Astrocyte (in vitro differentiated cells and primary cell): ENCODE results near the gene UBN2. TPM values are rescaled to one million over a fixed set of nuclear protein-coding genes. Genes with fewer than 3 reads are reported as not detected.

Source experiments
- DNase-seq: peaks from one replicate; pipeline ENCODE4 v3.0.0-alpha.2; 2010; ENCODE audit warnings: low read depth
- FAIRE-seq: peaks from 2 replicates; lab custom pipeline; 2011; peaks lifted over from hg19 to GRCh38; lab: Jason Lieb, UNC
- H2AFZ ChIP-seq: 2 replicates; pipeline ENCODE4 v1.6.0; 2012; ENCODE audit warnings: low read depth, low read length, inconsistent platforms
- H3K27ac ChIP-seq: 2 replicates; pipeline ENCODE4 v1.5.1; 2011; ENCODE audit warnings: low read depth, low read length, inconsistent platforms
- H3K27me3 ChIP-seq: 2 replicates; pipeline ENCODE4 v1.6.0; 2011; ENCODE audit warnings: low read length, inconsistent platforms; ENCODE audit not compliant: insufficient read depth
- H3K36me3 ChIP-seq: 2 replicates; pipeline ENCODE4 v1.5.1; 2011; ENCODE audit warnings: low read length, inconsistent platforms; ENCODE audit not compliant: insufficient read depth
- H3K4me1 ChIP-seq: 2 replicates; pipeline ENCODE4 v1.5.1; 2011; ENCODE audit warnings: low read length, inconsistent platforms; ENCODE audit not compliant: insufficient read depth
- H3K4me2 ChIP-seq: 2 replicates; pipeline ENCODE4 v1.6.0; 2012; ENCODE audit warnings: low read length, inconsistent platforms
- H3K4me3 ChIP-seq: 2 replicates; pipeline ENCODE4 v1.5.1; 2011; ENCODE audit warnings: low read depth, mild to moderate bottlenecking, low read length, inconsistent platforms; ENCODE audit not compliant: insufficient read depth
- H3K79me2 ChIP-seq: 2 replicates; pipeline ENCODE4 v1.6.0; 2012; ENCODE audit warnings: mild to moderate bottlenecking, low read length, inconsistent platforms; ENCODE audit not compliant: insufficient read depth
- H3K9ac ChIP-seq: 2 replicates; pipeline ENCODE4 v1.6.0; 2012; ENCODE audit warnings: mild to moderate bottlenecking, low read length, inconsistent platforms
- H3K9me3 ChIP-seq: 2 replicates; pipeline ENCODE4 v1.5.1; 2012; ENCODE audit warnings: low read depth, mild to moderate bottlenecking, low read length, inconsistent platforms; ENCODE audit not compliant: insufficient read depth
- H4K20me1 ChIP-seq: 2 replicates; pipeline ENCODE4 v1.6.0; 2012; ENCODE audit warnings: low read length, inconsistent platforms; ENCODE audit not compliant: insufficient read depth
- H3K27ac Mint-ChIP-seq: one replicate; pipeline ENCODE4 v1.8.0; 2021; ENCODE audit warnings: mild to moderate bottlenecking, mixed read lengths; ENCODE audit not compliant: unreplicated experiment
- H3K27me3 Mint-ChIP-seq: one replicate; pipeline ENCODE4 v1.8.0; 2021; ENCODE audit warnings: low read depth, mixed read lengths; ENCODE audit not compliant: unreplicated experiment
- H3K36me3 Mint-ChIP-seq: one replicate; pipeline ENCODE4 v1.8.0; 2021; ENCODE audit warnings: low read depth, mixed read lengths; ENCODE audit not compliant: unreplicated experiment
- H3K4me1 Mint-ChIP-seq: one replicate; pipeline ENCODE4 v1.8.0; 2021; ENCODE audit warnings: low read depth, mixed read lengths; ENCODE audit not compliant: unreplicated experiment
- H3K4me3 Mint-ChIP-seq: one replicate; pipeline ENCODE4 v1.8.0; 2021; ENCODE audit warnings: mild to moderate bottlenecking, moderate library complexity, mixed read lengths; ENCODE audit not compliant: unreplicated experiment
- H3K9me3 Mint-ChIP-seq: one replicate; pipeline ENCODE4 v1.8.0; 2021; ENCODE audit warnings: mild to moderate bottlenecking, mixed read lengths; ENCODE audit not compliant: unreplicated experiment
- CTCF ChIP-seq: IDR thresholded peaks from 2 replicates; pipeline ENCODE4 v1.5.1; 2011; ENCODE audit warnings: low read depth, mild to moderate bottlenecking, inconsistent platforms, low read length, moderate library complexity; ENCODE audit not compliant: insufficient read depth
- EZH2 ChIP-seq: IDR thresholded peaks from 2 replicates; pipeline ENCODE4 v1.6.1; 2012; ENCODE audit warnings: mild to moderate bottlenecking, low read length, inconsistent platforms; ENCODE audit not compliant: insufficient read depth
- total RNA-seq: library from RNA; stranded (reverse); gene quantifications from 2 replicates; pipeline ENCODE4 v1.2.1, GENCODE V29; 2021

Gene UBN2
- total RNA-seq, 1 donor from 2014 or later = 16.5 TPM

DNA sequence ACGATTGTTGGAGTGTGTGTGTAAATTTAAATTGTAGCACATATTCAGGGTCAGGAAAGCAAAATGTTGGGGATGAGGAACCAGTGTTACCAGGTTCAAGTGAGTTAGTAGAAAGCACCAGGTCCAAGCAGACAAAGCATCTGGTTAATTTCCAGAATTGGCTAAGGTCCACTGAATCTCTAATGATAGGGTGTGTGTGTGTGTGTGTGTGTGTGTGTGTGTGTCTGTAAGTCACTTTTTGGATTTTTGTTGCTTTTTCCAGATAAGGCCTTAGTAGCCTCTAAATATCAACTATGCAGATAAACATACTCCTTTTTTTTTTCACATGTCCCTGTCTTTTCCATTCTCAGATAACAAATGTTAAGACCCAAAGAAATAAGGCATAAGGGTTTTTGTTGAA, 73.5 kb downstream of the UBN2 start:
- Histone ChIP-seq H3K79me2 (no peaks in the 10 kb centered on the region), H3K9me3 (no peaks in the 10 kb centered on the region), H4K20me1 (no peaks in the 10 kb centered on the region), H3K27ac (no peak overlapping the region), H3K27me3 (no peaks in the 10 kb centered on the region), H3K9ac (no peak overlapping the region), H3K4me3 (no peak overlapping the region), H3K36me3 (no peaks in the 10 kb centered on the region), H3K4me2 (no peak overlapping the region), H2AFZ (no peak overlapping the region), H3K4me1 (no peaks in the 10 kb centered on the region)
- H3K4me3 Mint-ChIP-seq = no peak overlapping the region
- H3K36me3 Mint-ChIP-seq = peaks cover 9% of the 10 kb centered on the region
- FAIRE-seq (no peak), DNase-seq (no peak)
- no peaks in the 10 kb centered on the region for H3K27me3 Mint-ChIP-seq
- no peaks in the 10 kb centered on the region for H3K9me3 Mint-ChIP-seq
- H3K27ac Mint-ChIP-seq = no peak overlapping the region
- TF ChIP-seq EZH2 (no peak), CTCF (no peak)
- peaks cover 5% of the 10 kb centered on the region for H3K4me1 Mint-ChIP-seq

DNA sequence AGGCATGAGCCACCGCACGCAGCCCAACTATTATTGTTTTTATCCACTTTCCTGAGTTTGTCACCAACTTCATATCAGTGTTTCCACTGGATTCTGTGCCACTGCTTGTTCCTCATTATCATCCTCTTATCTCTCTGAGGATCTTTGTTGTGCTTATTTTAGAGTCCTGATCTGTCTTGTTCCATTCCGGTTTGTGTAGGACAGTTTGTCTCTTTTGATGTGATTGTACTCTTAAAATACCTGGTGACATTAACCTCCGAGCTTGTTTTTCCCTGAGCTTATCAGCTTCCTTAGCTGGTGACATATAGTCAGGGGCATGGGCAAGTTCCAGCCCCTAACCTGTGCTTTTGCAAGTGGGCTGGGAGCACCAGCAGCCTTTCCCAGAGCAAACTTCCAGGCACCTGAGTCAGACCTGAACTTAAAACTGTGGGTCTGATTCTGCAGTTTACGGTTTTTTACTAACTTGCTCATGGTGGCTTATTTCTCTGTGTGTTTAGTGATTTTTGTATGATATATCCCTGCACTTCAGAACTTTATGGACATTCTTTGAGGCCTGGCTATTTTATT, 87.0 kb downstream of the UBN2 start:
- no peak overlapping the region for H2AFZ ChIP-seq
- H3K9ac ChIP-seq = no peak overlapping the region

More for the DNA sequence above, 87.0 kb downstream of the UBN2 start:
- no peak overlapping the region for H3K27ac Mint-ChIP-seq
- Histone ChIP-seq H3K27me3 (no peaks in the 10 kb centered on the region), H3K9me3 (no peaks in the 10 kb centered on the region), H3K4me2 (no peak overlapping the region), H3K4me1 (no peaks in the 10 kb centered on the region), H3K79me2 (no peaks in the 10 kb centered on the region), H3K27ac (no peak overlapping the region), H3K36me3 (no peaks in the 10 kb centered on the region), H4K20me1 (no peaks in the 10 kb centered on the region), H3K4me3 (no peak overlapping the region)
- no peaks in the 10 kb centered on the region for H3K4me1 Mint-ChIP-seq
- H3K36me3 Mint-ChIP-seq = no peaks in the 10 kb centered on the region
- H3K9me3 Mint-ChIP-seq = no peaks in the 10 kb centered on the region
- TF ChIP-seq EZH2 (no peak), CTCF (no peak)
- H3K4me3 Mint-ChIP-seq = no peak overlapping the region
- DNase-seq = no peak
- no peak for FAIRE-seq
- no peaks in the 10 kb centered on the region for H3K27me3 Mint-ChIP-seq
